Suprapubic skin (tissue), 4 donors: Measurements from ENCODE around the gene RBM34.

ENCODE experiments used
- POLR2A ChIP-seq, 2 donors: fragments of 450-650 bp; IDR thresholded peaks; one replicate each; pipeline ENCODE4 v1.6.1; 2017; ENCODE audit warnings: antibody characterized with exemption in 2 of 2, mild to moderate bottlenecking in 2 of 2, moderate library complexity in 2 of 2
- POLR2AphosphoS5 ChIP-seq, 3 donors: sonication (generic); formaldehyde crosslinking; IDR thresholded peaks; one replicate each; pipeline ENCODE4 v1.6.1; 2017; ENCODE audit warnings: antibody characterized with exemption in 3 of 3

GRCh38 chr1:235152235-235152634, 8.8 kb downstream of the RBM34 start:
- no peak for TF ChIP-seq POLR2AphosphoS5 (IDR thresholded peaks at IDR 0.05)
- TF ChIP-seq POLR2A (IDR thresholded peaks at IDR 0.05): no peak
